Measurements from ENCODE around the gene EEF2KMT.
A peak's percentile ranks its signal among the peaks of the same experiment; 100 is the strongest.
"Not testable (repeated sequence)": the region's sequence is repeated elsewhere in the genome, so short reads cannot be mapped to it uniquely, and the experiment has no call there.

The EEF2KMT gene

GRCh38 chr16:5070431-5071186 is 27.0 kb downstream of the EEF2KMT start:
- DNase-seq: no peak

- no peak for DNase-seq
These were observed 27.7 kb downstream of the EEF2KMT start for GRCh38 chr16:5069854-5070253.

- no peak for DNase-seq
These were observed 28.5 kb downstream of the EEF2KMT start for GRCh38 chr16:5069048-5069447.

GRCh38 chr16:5066511-5066910 is 31.1 kb downstream of the EEF2KMT start:
- DNase-seq: no peak

- DNase-seq: no peak
These were observed 31.8 kb downstream of the EEF2KMT start, which contains the start of gene C16orf89 for GRCh38 chr16:5065813-5066212. Gene C16orf89 (minus strand): TSS chr16:5065956. CDS start chr16:5065908, 48 bp downstream.

GRCh38 chr16:5065326-5065725 is 32.3 kb downstream of the EEF2KMT start:
- DNase-seq: no peak

- peak; percentile 22 for DNase-seq
These were observed 32.7 kb downstream of the EEF2KMT start for GRCh38 chr16:5064915-5065314.

GRCh38 chr16:5062790-5063765 is 34.5 kb downstream of the EEF2KMT start:
- no peak for DNase-seq

- no peak for DNase-seq
These were observed 35.5 kb downstream of the EEF2KMT start for GRCh38 chr16:5062051-5062450.

GRCh38 chr16:5060073-5060641 is 37.4 kb downstream of the EEF2KMT start:
- no peak for DNase-seq

GRCh38 chr16:5059386-5060072 is 38.1 kb downstream of the EEF2KMT start:
- no peak for DNase-seq

GRCh38 chr16:5058476-5058875 is 39.1 kb downstream of the EEF2KMT start:
- DNase-seq: no peak

- no peak for DNase-seq
These were observed 41.2 kb downstream of the EEF2KMT start for GRCh38 chr16:5056352-5056751.

- no peak for DNase-seq
These were observed 42.4 kb downstream of the EEF2KMT start for GRCh38 chr16:5054876-5055865.

GRCh38 chr16:5046914-5047313 is 50.7 kb downstream of the EEF2KMT start:
- no peak for DNase-seq

GRCh38 chr16:5045499-5046115 is 52.0 kb downstream of the EEF2KMT start:
- no peak for DNase-seq

- not testable (repeated sequence) for DNase-seq
These were observed 53.0 kb downstream of the EEF2KMT start for GRCh38 chr16:5044581-5044980.

GRCh38 chr16:5044011-5044540 is 53.5 kb downstream of the EEF2KMT start:
- DNase-seq: no peak

- no peak for DNase-seq
These were observed 54.9 kb downstream of the EEF2KMT start for GRCh38 chr16:5042574-5043171.

GRCh38 chr16:5041600-5042133 is 55.9 kb downstream of the EEF2KMT start:
- no peak for DNase-seq
